Retinal pigment epithelial cell (primary cell): ENCODE data around the gene ERGIC2.

Experiments used
- DNase-seq: peaks from one replicate; pipeline ENCODE4 v3.0.0-alpha.2; 2010; ENCODE audit warnings: low read depth
- H3K4me3 ChIP-seq: 2 replicates; pipeline ENCODE4 v1.5.1; 2011; ENCODE audit warnings: mild to moderate bottlenecking, low read length, control low read depth, moderate library complexity
- CTCF ChIP-seq: conservative IDR thresholded peaks from 2 replicates; pipeline ENCODE4 v1.5.1; 2011; ENCODE audit warnings: low read depth, low read length, control low read depth, inconsistent platforms

ERGIC2 gene

GRCh38 chr12:29425722-29426121 lies 44.8 kb upstream of the ERGIC2 start:
- no peak for DNase-seq
- TF ChIP-seq CTCF, result no peak
- H3K4me3 ChIP-seq, result no peak overlapping the region

- no peak for TF ChIP-seq CTCF
- H3K4me3 ChIP-seq, result no peak overlapping the region
- DNase-seq, result no peak
Observed at GRCh38 chr12:29416748-29417147, 35.8 kb upstream of the ERGIC2 start.

GRCh38 chr12:29415111-29415510 lies 34.1 kb upstream of the ERGIC2 start:
- no peak overlapping the region for H3K4me3 ChIP-seq
- no peak for DNase-seq
- TF ChIP-seq CTCF, result no peak

- DNase-seq, result no peak
- no peak overlapping the region for H3K4me3 ChIP-seq
- no peak for TF ChIP-seq CTCF
Observed at GRCh38 chr12:29414368-29414767, 33.4 kb upstream of the ERGIC2 start.

DNA sequence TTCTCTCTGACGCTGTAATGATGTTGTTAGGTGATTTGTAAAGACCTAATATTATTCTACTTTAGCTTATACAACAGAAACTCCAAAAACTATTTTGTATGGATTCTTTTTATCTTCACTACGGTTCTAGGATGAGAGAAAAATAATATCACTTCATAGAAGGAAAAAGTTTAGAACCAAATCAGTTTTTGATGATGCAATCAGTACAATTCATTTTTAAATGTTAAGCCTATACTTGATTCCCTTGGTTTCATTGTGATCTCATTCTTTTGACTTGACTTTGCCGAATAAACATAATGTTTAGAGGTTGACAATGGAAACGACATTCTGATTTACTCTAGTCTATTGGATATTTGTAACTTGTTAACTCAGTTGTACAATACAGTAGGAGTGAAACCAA lies 24.6 kb upstream of the ERGIC2 start:
- DNase-seq, result no peak
- no peak for TF ChIP-seq CTCF

DNA sequence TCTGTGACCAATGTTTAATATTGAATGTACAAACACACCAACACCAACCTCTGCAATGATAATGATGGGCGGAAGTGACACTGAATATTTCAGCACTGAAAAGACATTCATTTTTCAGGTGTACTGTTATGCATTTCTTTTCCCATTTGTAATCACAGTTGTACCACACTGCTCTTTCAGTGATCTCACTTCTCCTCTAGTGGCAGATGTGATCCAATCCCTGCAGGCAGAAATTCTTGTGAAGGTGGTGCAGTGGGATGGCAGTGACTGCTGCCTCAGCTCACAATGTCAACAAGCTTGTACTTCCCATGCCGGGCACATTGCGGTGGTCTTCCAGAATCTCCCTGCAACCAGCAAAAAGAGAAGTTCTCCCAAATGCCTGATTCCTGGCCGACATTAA lies 23.0 kb upstream of the ERGIC2 start:
- no peak overlapping the region for H3K4me3 ChIP-seq
- no peak for TF ChIP-seq CTCF
- DNase-seq, result no peak

More for the DNA sequence above, 24.6 kb upstream of the ERGIC2 start:
- no peak overlapping the region for H3K4me3 ChIP-seq

DNA sequence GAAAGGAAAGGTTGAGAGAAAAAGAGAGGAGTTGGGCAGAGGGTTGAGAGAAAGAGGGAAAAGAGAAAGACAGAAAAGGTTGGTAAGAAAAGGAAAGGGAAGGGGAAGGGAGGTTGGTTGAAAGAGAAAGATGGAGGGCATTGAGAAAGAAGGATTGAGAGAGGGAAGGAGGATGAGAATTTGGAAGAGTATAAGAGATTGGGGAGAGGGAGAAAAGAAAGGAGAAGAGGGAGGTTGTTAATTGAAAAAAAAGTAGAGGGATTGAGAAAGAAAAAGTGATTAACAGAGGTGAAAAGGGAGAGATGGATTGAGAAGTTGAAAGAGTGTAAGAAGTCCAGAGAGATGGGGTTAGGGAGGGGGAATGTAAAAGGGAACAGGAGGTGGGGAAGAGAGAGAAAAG lies 21.5 kb upstream of the ERGIC2 start:
- TF ChIP-seq CTCF, result no peak
- DNase-seq, result no peak
- no peak overlapping the region for H3K4me3 ChIP-seq
